Breast epithelium (tissue), 4 donors: ENCODE data around the gene SNX30. TPM values are rescaled to one million over a fixed set of nuclear protein-coding genes. Genes with fewer than 3 reads are reported as not detected.

Experiments
- DNase-seq, 2 donors: peaks; one replicate each; pipeline ENCODE4 v3.0.0-alpha.2; 2019; ENCODE audit warnings: low spot score in 2 of 2
- H3K27ac ChIP-seq, 2 donors: fragments of 200-600 bp; sonication (generic) in 1 of 2; one replicate each; pipeline ENCODE4 v1.5.1; 2016 to 2019; ENCODE audit warnings: mild to moderate bottlenecking in 1 of 2
- H3K27me3 ChIP-seq, 2 donors: fragments of 200-600 bp; sonication (generic) in 1 of 2; one replicate each; pipeline versions ENCODE4 v1.5.1 to v1.6.0; 2017 to 2019; ENCODE audit warnings: control low read depth in 1 of 2, mild to moderate bottlenecking in 1 of 2
- H3K36me3 ChIP-seq: fragments of 200-600 bp; one replicate; pipeline ENCODE4 v1.5.1; 2019
- H3K4me1 ChIP-seq, 2 donors: fragments of 200-600 bp; sonication (generic); one replicate each; pipeline ENCODE4 v1.5.1; 2016 to 2019; ENCODE audit warnings: control low read depth in 1 of 2
- H3K4me3 ChIP-seq, 3 donors: fragments of 200-600 bp; sonication (generic); 1 replicate in 2 of 3; 2 replicates in 1 of 3; pipeline ENCODE4 v1.5.1; 2016 to 2019; ENCODE audit warnings: mild to moderate bottlenecking in 3 of 3, moderate library complexity in 2 of 3
- H3K9me3 ChIP-seq, 2 donors: fragments of 200-600 bp; sonication (generic) in 1 of 2; one replicate each; pipeline ENCODE4 v1.5.1; 2016 to 2019; ENCODE audit warnings: control low read depth in 1 of 2
- POLR2A ChIP-seq: fragments of 450-650 bp; IDR thresholded peaks from one replicate; pipeline ENCODE4 v1.6.1; 2016; ENCODE audit warnings: antibody characterized with exemption, mild to moderate bottlenecking, moderate library complexity
- POLR2AphosphoS5 ChIP-seq, 3 donors: sonication (generic); formaldehyde crosslinking; IDR thresholded peaks; one replicate each; pipeline ENCODE4 v1.6.1; 2017; ENCODE audit warnings: antibody characterized with exemption in 3 of 3
- intact Hi-C: fragments of 100-400 bp; cut with DNase I; formaldehyde crosslinking; loops from one replicate; pipeline ENCODE4 v1.15.1; 2023; ENCODE audit warnings: low total_unique reads
- total RNA-seq, 3 donors: library from RNA; depleted of rRNA; stranded (reverse); fragments of >200 nt; gene quantifications; one replicate each; pipeline ENCODE4 v1.1.0, GENCODE V29; 2016
- TF ChIP-seq, protein P1 (sequence below), 3 donors: fragments of 450-650 bp; IDR thresholded peaks; one replicate each; pipeline ENCODE4 v1.5.1; 2016 to 2017; ENCODE audit warnings: antibody characterized with exemption in 3 of 3, mild to moderate bottlenecking in 3 of 3, moderate library complexity in 3 of 3

The SNX30 gene
- total RNA-seq, 3 donors from 2014 or later: 15.2 to 18.7 (median 16.4) TPM

DNA sequence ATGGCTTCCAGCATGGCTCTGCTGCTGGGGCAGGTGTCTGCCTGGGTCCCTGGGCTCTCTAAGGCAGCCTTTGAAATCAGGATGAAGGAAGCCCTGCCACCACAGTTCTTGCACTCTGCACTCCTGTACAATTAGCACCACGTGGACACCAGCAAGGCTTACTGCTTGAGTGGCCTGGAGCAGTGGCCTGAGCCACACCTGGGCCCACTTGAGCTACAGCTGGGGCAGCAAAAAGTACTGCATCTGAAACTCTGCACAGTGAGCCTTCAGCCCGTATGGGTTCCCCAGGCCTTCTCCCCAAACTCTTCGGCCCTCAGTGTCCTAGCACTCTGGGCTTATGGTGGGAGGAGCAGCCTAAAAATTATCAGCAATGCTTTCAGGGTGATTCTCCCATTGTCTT, 24.6 kb upstream of the SNX30 start:
- TF ChIP-seq, protein P1, sequence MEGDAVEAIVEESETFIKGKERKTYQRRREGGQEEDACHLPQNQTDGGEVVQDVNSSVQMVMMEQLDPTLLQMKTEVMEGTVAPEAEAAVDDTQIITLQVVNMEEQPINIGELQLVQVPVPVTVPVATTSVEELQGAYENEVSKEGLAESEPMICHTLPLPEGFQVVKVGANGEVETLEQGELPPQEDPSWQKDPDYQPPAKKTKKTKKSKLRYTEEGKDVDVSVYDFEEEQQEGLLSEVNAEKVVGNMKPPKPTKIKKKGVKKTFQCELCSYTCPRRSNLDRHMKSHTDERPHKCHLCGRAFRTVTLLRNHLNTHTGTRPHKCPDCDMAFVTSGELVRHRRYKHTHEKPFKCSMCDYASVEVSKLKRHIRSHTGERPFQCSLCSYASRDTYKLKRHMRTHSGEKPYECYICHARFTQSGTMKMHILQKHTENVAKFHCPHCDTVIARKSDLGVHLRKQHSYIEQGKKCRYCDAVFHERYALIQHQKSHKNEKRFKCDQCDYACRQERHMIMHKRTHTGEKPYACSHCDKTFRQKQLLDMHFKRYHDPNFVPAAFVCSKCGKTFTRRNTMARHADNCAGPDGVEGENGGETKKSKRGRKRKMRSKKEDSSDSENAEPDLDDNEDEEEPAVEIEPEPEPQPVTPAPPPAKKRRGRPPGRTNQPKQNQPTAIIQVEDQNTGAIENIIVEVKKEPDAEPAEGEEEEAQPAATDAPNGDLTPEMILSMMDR (IDR thresholded peaks at IDR 0.05): no peak
- TF ChIP-seq POLR2A (no peak), POLR2AphosphoS5 (IDR thresholded peaks at IDR 0.05) (no peak)
- no peak for DNase-seq
- H3K27ac ChIP-seq: no peak overlapping the region

DNA sequence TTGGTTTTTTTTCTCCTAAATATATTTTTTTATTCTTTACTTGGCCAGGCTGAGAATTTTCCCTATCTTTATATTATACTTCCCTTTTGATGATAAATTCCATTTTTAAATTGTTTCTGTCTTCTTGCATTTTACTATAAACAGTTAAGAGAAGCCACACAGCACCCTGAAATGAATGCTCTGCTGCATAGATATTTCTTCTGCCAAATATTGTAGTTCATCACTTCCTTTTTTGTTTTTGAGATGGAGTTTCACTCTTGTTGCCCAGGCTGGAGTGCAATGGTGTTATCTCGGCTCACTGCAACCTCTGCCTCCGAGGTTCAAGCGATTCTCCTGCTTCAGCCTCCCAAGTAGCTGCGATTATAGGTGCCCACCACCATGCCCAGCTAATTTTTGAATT, 24.1 kb upstream of the SNX30 start:
- intact Hi-C loops: no loop called here
- H3K36me3 ChIP-seq: no peaks in the 10 kb centered on the region
- H3K9me3 ChIP-seq: no peaks in the 10 kb centered on the region
- no peaks in the 10 kb centered on the region for H3K27me3 ChIP-seq
- H3K4me1 ChIP-seq: no peaks in the 10 kb centered on the region
- no peak overlapping the region for H3K27ac ChIP-seq
- no peak overlapping the region for H3K4me3 ChIP-seq
- no peak for DNase-seq
- TF ChIP-seq, protein P1 (IDR thresholded peaks at IDR 0.05): no peak
- no peak for TF ChIP-seq POLR2A
- TF ChIP-seq POLR2AphosphoS5 (IDR thresholded peaks at IDR 0.05): no peak

More for the DNA sequence above, 24.6 kb upstream of the SNX30 start:
- intact Hi-C loops: no loop called here
- Histone ChIP-seq H3K36me3 (no peaks in the 10 kb centered on the region), H3K9me3 (no peaks in the 10 kb centered on the region), H3K4me1 (no peaks in the 10 kb centered on the region), H3K27me3 (no peaks in the 10 kb centered on the region), H3K4me3 (no peak overlapping the region)

DNA sequence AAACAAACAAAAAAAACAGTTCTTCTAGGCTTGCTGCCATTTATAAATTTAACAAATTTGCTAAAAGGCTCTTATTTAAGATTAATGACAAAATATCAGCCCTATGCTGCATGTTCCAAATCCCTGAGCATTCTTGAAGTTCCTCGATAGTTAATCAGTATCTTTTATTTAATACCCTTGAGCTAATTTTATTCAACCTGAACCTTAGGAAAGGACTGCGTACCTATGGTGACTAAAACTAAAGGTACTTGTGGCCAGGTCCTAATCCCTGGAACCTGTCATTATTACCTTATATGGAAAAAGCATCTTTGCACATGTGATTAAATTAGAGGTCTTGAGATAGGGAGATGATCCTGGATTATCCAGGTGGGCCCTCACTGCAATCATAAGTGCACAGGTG, 22.2 kb upstream of the SNX30 start:
- TF ChIP-seq POLR2A: no peak
- TF ChIP-seq, protein P1 (IDR thresholded peaks at IDR 0.05): no peak
- TF ChIP-seq POLR2AphosphoS5 (IDR thresholded peaks at IDR 0.05): no peak
- Histone ChIP-seq H3K4me3 (no peak overlapping the region), H3K27me3 (no peaks in the 10 kb centered on the region), H3K4me1 (no peaks in the 10 kb centered on the region), H3K27ac (no peak overlapping the region), H3K9me3 (no peaks in the 10 kb centered on the region), H3K36me3 (no peaks in the 10 kb centered on the region)
- DNase-seq: no peak
- intact Hi-C loops: no loop called here

DNA sequence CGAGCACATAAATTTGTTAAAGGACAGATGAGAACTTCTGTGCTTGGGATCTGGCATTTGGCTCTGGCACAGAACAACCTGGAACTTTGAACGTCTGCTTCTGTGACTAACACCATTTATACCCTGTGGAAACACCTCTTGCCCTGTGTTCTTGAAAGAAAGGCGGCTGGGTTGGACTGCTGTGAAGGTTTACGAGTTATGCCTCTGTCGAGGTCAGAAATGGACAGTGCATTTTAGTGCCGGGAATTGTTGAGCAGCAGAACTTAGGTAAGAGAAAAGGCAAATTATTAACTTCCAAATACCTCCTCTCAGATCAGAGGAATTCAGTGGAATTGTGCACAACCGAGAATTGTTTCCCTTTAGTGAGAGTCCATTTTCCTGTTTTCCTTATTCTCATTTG, 18.6 kb upstream of the SNX30 start:
- TF ChIP-seq, protein P1 (IDR thresholded peaks at IDR 0.05): no peak
- TF ChIP-seq POLR2AphosphoS5 (IDR thresholded peaks at IDR 0.05): no peak
- no peak for TF ChIP-seq POLR2A

DNA sequence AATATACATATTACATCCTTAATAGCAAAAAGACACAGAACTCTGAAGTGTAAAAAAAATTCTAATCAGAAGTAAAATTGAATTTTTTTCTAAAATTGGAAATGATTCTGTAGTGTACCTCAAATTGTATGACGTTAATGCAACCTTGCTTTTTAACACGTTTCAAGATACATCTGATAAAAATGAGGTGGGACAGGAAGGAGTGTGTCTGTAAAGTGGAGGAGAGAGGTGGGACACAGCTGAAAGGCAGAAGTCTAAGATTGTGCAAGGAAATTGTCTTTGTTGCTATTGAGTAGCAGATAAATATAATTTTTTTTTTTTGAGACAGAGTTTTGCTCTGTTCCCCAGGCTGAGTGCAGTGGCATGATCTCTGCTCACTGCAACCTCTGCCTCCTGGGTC, 15.7 kb upstream of the SNX30 start:
- TF ChIP-seq, protein P1 (IDR thresholded peaks at IDR 0.05): no peak
- TF ChIP-seq POLR2A: no peak
- no peak for TF ChIP-seq POLR2AphosphoS5 (IDR thresholded peaks at IDR 0.05)
- intact Hi-C loops: no loop called here
- Histone ChIP-seq H3K27ac (no peak overlapping the region), H3K9me3 (no peaks in the 10 kb centered on the region), H3K36me3 (no peaks in the 10 kb centered on the region), H3K4me1 (no peaks in the 10 kb centered on the region), H3K4me3 (no peak overlapping the region), H3K27me3 (no peaks in the 10 kb centered on the region)
- no peak for DNase-seq

More for the DNA sequence above, 18.6 kb upstream of the SNX30 start:
- Histone ChIP-seq H3K36me3 (no peaks in the 10 kb centered on the region), H3K27ac (no peak overlapping the region), H3K4me3 (no peak overlapping the region), H3K27me3 (no peaks in the 10 kb centered on the region), H3K4me1 (no peaks in the 10 kb centered on the region), H3K9me3 (no peaks in the 10 kb centered on the region)
- DNase-seq: no peak
- intact Hi-C loops: no loop called here
